ENCODE data around the gene TRIM32.

Gene TRIM32

DNA sequence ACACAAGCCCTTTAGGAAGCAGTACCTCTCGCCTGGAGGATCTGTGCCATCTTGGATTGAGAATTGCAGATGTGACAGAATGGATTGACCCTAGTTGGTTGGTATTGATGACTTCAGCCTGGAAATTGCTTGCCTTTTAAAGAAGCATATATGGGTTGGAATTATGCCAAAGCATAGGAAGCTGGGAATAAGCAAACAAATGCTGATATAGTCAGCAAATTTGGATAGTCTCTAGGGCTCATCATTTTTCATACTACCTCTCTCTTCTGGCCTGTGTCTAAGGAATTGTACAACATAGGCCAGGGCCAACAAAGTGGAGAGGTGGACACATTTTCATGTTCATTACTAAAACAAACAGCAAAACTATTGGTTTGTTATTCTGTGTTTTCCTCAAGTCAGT is 13.2 kb downstream of the TRIM32 start:
- TF ChIP-seq, protein P1, sequence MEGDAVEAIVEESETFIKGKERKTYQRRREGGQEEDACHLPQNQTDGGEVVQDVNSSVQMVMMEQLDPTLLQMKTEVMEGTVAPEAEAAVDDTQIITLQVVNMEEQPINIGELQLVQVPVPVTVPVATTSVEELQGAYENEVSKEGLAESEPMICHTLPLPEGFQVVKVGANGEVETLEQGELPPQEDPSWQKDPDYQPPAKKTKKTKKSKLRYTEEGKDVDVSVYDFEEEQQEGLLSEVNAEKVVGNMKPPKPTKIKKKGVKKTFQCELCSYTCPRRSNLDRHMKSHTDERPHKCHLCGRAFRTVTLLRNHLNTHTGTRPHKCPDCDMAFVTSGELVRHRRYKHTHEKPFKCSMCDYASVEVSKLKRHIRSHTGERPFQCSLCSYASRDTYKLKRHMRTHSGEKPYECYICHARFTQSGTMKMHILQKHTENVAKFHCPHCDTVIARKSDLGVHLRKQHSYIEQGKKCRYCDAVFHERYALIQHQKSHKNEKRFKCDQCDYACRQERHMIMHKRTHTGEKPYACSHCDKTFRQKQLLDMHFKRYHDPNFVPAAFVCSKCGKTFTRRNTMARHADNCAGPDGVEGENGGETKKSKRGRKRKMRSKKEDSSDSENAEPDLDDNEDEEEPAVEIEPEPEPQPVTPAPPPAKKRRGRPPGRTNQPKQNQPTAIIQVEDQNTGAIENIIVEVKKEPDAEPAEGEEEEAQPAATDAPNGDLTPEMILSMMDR (IDR thresholded peaks at IDR 0.05; ENCODE audit: insufficient read depth, missing control alignments), result no peak
- DNase-seq (ENCODE audit: insufficient read length, low spot score) (no peak), FAIRE-seq (no peak)

DNA sequence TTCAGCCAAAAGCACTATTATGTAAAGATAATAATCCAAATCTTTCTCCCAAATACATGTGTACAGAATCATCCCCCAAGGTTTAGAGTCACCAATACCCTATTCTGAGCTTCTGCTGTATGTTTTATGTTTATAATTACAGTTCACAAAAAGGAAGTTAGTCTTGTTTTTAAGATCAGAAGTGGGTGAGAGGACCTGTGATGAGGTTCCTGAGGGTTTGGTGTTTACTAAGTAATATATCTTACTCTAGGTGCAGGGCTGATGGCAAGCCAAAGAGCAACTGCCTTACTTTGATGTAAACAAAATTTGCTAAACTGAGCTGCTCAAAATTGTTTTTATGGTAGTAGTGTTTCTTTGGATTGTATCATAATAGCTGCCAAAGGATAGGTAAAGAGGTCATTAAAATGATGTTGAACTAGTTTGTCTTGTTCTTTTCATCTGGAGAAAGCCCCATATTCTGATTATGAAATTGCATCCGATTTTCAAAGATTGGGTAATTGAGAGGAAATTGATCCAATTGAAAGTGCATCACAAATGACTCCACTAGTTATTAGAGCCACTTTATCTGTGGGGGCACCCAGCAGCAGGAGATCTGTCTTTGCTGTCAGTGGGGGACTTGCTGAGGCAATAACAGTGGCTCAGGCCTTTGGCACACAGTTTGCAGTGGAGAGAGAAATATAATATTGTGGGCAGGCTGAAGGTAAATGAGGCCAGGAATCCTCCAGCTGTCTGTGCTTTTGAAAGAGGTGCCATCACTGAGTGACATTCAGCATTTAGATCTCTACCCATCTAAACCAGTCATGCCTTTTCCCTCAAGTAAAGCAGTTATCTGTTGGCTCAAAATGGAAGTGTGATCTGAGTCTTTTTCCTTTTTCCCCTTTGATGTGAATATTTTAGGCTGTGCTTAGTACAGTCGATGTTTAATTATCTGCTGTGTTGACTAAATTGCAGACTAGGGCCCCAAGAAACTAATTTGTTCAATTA is 14.1 kb downstream of the TRIM32 start:
- TF ChIP-seq, protein P1 (IDR thresholded peaks at IDR 0.05; ENCODE audit: insufficient read depth, missing control alignments), result no peak
- DNase-seq (ENCODE audit: insufficient read length, low spot score), result no peak
- no peak for FAIRE-seq

DNA sequence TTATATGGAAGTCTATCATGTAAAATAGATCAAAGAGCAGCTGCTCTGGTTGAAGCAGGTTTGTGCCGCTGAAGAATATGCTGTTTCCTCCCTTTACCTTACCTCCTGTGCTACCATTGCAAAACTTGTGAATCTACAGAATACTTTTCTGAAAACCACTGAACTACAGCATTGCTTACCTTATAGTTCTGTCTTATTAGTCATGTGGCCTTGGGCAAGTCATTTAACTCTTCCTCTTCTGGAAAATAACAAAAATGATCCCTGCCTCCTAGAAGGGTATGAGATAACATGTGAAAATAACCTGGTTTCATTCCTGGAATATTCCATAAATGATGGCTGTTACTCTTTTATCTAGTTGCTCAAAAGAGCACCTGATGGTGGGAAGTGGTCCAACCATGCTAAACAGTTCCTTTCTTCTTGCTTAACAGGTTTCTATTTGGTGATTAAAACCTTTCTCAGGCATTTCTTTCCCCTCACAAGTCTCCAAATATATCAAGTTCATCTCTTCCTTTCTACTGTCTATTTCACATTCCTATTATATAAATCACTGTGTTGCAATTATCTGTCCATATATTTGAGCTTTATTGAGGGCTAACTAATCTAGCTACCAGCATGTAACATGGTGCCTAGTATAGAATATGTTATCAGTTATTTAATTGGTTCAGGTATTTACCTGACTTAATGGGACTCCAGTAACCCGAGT is 15.0 kb downstream of the TRIM32 start:
- FAIRE-seq, result no peak
- TF ChIP-seq, protein P1 (IDR thresholded peaks at IDR 0.05; ENCODE audit: insufficient read depth, missing control alignments), result no peak
- no peak for DNase-seq (ENCODE audit: insufficient read length, low spot score)

DNA sequence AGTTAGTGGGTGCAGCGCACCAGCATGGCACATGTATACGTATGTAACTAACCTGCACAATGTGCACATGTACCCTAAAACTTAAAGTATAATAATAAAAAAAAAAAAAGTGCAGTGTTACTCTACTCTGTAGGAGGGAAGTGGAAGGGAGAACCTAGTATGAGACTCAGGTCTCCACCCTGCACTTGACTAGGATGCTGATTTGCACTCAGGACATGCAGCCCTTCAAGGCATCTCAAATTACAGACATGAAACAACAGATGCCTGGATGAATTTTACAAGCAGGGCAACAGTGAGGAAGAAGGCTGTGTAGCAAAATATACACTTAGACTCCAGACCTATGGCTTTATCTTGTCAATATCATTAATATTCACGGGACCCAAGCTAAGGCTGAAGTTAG is 16.5 kb downstream of the TRIM32 start:
- TF ChIP-seq, protein P1 (IDR thresholded peaks at IDR 0.05; ENCODE audit: insufficient read depth, missing control alignments), result no peak
- no peak for DNase-seq (ENCODE audit: insufficient read length, low spot score)
- FAIRE-seq, result no peak

DNA sequence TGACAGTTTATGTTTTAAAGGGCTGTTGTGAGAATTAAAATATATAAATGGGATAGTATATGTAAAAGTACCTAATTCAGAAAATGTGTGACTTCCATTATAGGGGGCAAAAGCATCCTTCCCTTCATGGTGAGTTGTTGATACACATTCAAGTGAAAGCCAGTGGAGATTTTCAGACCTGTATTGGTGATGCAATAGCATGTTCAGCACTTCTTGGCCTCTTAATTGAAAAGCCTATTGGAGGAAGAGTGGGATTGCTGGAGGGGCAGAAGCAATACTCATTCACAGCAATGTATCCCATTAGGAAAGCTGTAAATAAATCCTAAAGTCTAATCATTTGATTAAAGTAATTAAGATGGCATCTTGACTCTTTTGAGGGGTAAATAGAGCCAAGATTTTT is 17.4 kb downstream of the TRIM32 start:
- TF ChIP-seq, protein P1 (IDR thresholded peaks at IDR 0.05; ENCODE audit: insufficient read depth, missing control alignments), result no peak
- no peak for FAIRE-seq
- no peak for DNase-seq (ENCODE audit: insufficient read length, low spot score)

DNA sequence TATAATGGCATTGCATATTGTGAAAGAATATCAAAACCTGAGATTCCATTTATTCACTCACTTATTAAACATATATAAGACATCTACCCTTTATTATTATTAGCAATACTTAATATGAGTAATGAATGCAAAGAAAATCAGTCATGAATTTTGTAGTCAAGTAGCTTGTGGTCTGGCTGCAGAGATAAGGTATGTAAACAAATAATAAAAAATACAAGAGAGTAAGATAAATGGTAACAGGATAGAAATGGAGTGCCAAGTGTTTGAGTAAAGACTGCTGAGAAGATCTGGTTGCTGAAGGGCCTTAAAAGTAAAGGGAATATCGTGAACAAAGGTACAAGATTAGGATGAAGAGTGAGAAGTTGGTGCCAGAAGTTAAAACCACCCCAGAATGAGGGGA is 18.4 kb downstream of the TRIM32 start:
- DNase-seq (ENCODE audit: insufficient read length, low spot score), result no peak
- no peak for FAIRE-seq
- TF ChIP-seq, protein P1 (IDR thresholded peaks at IDR 0.05; ENCODE audit: insufficient read depth, missing control alignments), result no peak
